GM12878 (cell line): ENCODE measurements around the gene PRDM16. TPM values are rescaled to one million over a fixed set of nuclear protein-coding genes. Genes with fewer than 3 reads are reported as not detected.

Experiments used
- ATAC-seq: fragments of 200-7000 bp; cut with Tn5 transposase; 3 replicates; pipeline ENCODE4 v1.9.1; 2020; ENCODE audit warnings: mild to moderate bottlenecking, moderate library complexity
- BruUV-seq: library from RNA; stranded (reverse); fragments of 400-500 nt; replicated peaks from 2 replicates; lab custom pipeline; 2021; lab: Mats Ljungman, UMichigan
- CTCF ChIA-PET: fragments of 300-600 bp; sonication (Branson Sonifier 250); formaldehyde crosslinking; extraction: SDS; loops from one replicate; lab custom pipeline; 2021; ENCODE audit warnings: inconsistent platforms; lab: Yijun Ruan, JAX
- POLR2A ChIA-PET: fragments of 350-600 bp; formaldehyde crosslinking; extraction: SDS; loops from one replicate; lab custom pipeline; 2021; ENCODE audit warnings: inconsistent platforms; lab: Charles Lee
- RAD21 ChIA-PET: fragments of 300-600 bp; sonication (Branson Sonifier 250); formaldehyde crosslinking; loops from one replicate; lab custom pipeline; 2023; ENCODE audit warnings: antibody characterized with exemption; ENCODE audit not compliant: unreplicated experiment; lab: Charles Lee
- SMC1A ChIA-PET: fragments of 300-600 bp; sonication (Branson Sonifier 250); formaldehyde crosslinking; loops from one replicate; lab custom pipeline; 2023; ENCODE audit not compliant: unreplicated experiment, uncharacterized antibody; lab: Charles Lee
- DNase-seq: peaks from one replicate; pipeline ENCODE4 v3.0.0-alpha.2; 2011; ENCODE audit warnings: low read depth, low spot score
- FAIRE-seq: peaks from 3 replicates; lab custom pipeline; 2011; peaks lifted over from hg19 to GRCh38; lab: Jason Lieb, UNC
- H2AFZ ChIP-seq: 2 replicates; pipeline ENCODE4 v1.6.0; 2011; ENCODE audit warnings: low read depth, low read length, control low read depth; ENCODE audit not compliant: control insufficient read depth
- H3K27ac ChIP-seq: 2 replicates; pipeline ENCODE4 v1.5.1; 2011; ENCODE audit warnings: control low read depth; ENCODE audit not compliant: control insufficient read depth, insufficient read depth
- H3K27me3 ChIP-seq, 2 experiments: replicated peaks in 1 of 2; 2 replicates each; pipeline versions ENCODE4 v1.6.0 to v1.6.1; 2011; ENCODE audit warnings: low read length in 1 of 2; ENCODE audit not compliant: control insufficient read depth in 2 of 2, insufficient read depth in 2 of 2
- H3K36me3 ChIP-seq, 2 experiments: 2 replicates each; pipeline ENCODE4 v1.5.1; 2011; ENCODE audit warnings: low read length in 1 of 2; ENCODE audit not compliant: control insufficient read depth in 2 of 2, insufficient read depth in 2 of 2
- H3K4me1 ChIP-seq: 2 replicates; pipeline ENCODE4 v1.6.1; 2011; ENCODE audit warnings: mild to moderate bottlenecking, low read length, moderate library complexity, mixed read lengths; ENCODE audit not compliant: control insufficient read depth, insufficient read depth
- H3K4me2 ChIP-seq: 2 replicates; pipeline ENCODE4 v1.6.0; 2011; ENCODE audit warnings: control low read depth; ENCODE audit not compliant: control insufficient read depth, insufficient read depth
- H3K4me3 ChIP-seq: fragments of 200-600 bp; sonication (generic); 2 replicates; pipeline ENCODE4 v1.5.1; 2016
- H3K79me2 ChIP-seq: 2 replicates; pipeline ENCODE4 v1.6.0; 2011; ENCODE audit warnings: low read length; ENCODE audit not compliant: control insufficient read depth, insufficient read depth
- H3K9ac ChIP-seq: 2 replicates; pipeline ENCODE4 v1.8.0; 2011; ENCODE audit warnings: low read length, control low read depth, mixed read lengths; ENCODE audit not compliant: control insufficient read depth, insufficient read depth
- H3K9me3 ChIP-seq: replicated peaks from 3 replicates; pipeline ENCODE4 v1.5.1; 2011; ENCODE audit warnings: mild to moderate bottlenecking, low read length; ENCODE audit not compliant: control insufficient read depth, insufficient read depth
- H4K20me1 ChIP-seq: 2 replicates; pipeline ENCODE4 v1.6.0; 2011; ENCODE audit not compliant: control insufficient read depth, insufficient read depth
- CHD1 ChIP-seq: IDR thresholded peaks from 2 replicates; pipeline ENCODE4 v1.6.1; 2012; ENCODE audit warnings: low read depth, low read length, improper control_type of control experiment
- HDGF ChIP-seq: fragments of 450-650 bp; IDR thresholded peaks from 2 replicates; pipeline ENCODE4 v1.6.1; 2016; ENCODE audit warnings: antibody characterized with exemption
- POLR2AphosphoS2 ChIP-seq: IDR thresholded peaks from 2 replicates; pipeline ENCODE4 v1.6.1; 2011; ENCODE audit warnings: low read depth, mild to moderate bottlenecking, low read length, improper control_type of control experiment, moderate library complexity
- POLR2AphosphoS5 ChIP-seq: IDR thresholded peaks from 2 replicates; pipeline ENCODE4 v1.6.1; 2011; ENCODE audit warnings: mild to moderate bottlenecking, low read length, inconsistent platforms
- TCF3 ChIP-seq: IDR thresholded peaks from 2 replicates; pipeline ENCODE4 v1.6.1; 2012; ENCODE audit warnings: low read depth, mild to moderate bottlenecking, low read length, borderline replicate concordance; ENCODE audit not compliant: insufficient read depth
- TCF7 ChIP-seq: IDR thresholded peaks from 2 replicates; pipeline ENCODE4 v1.6.1; 2014; ENCODE audit warnings: antibody characterized with exemption, borderline replicate concordance
- ZNF24 ChIP-seq: fragments of 450-650 bp; IDR thresholded peaks from 2 replicates; pipeline ENCODE4 v1.6.1; 2017; ENCODE audit warnings: antibody characterized with exemption, mild to moderate bottlenecking
- ZNF622 ChIP-seq: fragments of 450-650 bp; IDR thresholded peaks from 2 replicates; pipeline ENCODE4 v1.6.1; 2017; ENCODE audit warnings: mild to moderate bottlenecking, inconsistent platforms
- WGBS: methylation state at CpG from one replicate; pipeline ENCODE4 v1.1.6; 2016; ENCODE audit warnings: low lambda C conversion rate; ENCODE audit not compliant: insufficient replicate concordance, insufficient coverage; ENCODE audit errors: missing lambda C conversion rate; 5-methylcytosine and 5-hydroxymethylcytosine counted together
- in situ Hi-C: fragments of 300-500 bp; cut with MboI; formaldehyde crosslinking; loops from 9 replicates; pipeline ENCODE4 v1.14.3; 2018; ENCODE audit warnings: mixed read lengths
- intact Hi-C: fragments of 100-400 bp; cut with micrococcal nuclease; formaldehyde crosslinking; loops from one replicate; pipeline ENCODE4 v1.14.2; 2022; ENCODE audit not compliant: unreplicated experiment
- polyA plus RNA-seq, 11 experiments: library from polyadenylated mRNA; depleted of rRNA in 4 of 11; unstranded in 6 of 11; stranded (reverse) in 5 of 11; fragments of >200 nt; fragmentation: Nextera tagmentation in 4 of 11; fragmentation: Illumina TruSeq in 1 of 11; extraction: Ambion mirVana in 4 of 11; extraction: Trizol in 1 of 11; gene quantifications; 1 replicate in 1 of 11; 2 replicates in 10 of 11; pipeline versions ENCODE4 v1.2.1 to v1.2.3, GENCODE V29; 2011 to 2016; ENCODE audit warnings: inconsistent platforms in 2 of 11, missing spikeins in 2 of 11, low read depth in 1 of 11
- total RNA-seq, 4 experiments: library from RNA; depleted of rRNA in 3 of 4; stranded (reverse); fragments of >200 nt in 3 of 4; fragmentation: Illumina TruSeq in 1 of 4; extraction: Trizol in 1 of 4; gene quantifications; 2 replicates each; pipeline versions ENCODE4 v1.2.1 to v1.2.3, GENCODE V29; 2013 to 2021
- TF ChIP-seq, protein P1 (sequence below): fragments of 450-650 bp; IDR thresholded peaks from 2 replicates; pipeline ENCODE4 v1.6.1; 2017; ENCODE audit warnings: mild to moderate bottlenecking
- TF ChIP-seq, protein P2 (sequence below): IDR thresholded peaks from 2 replicates; pipeline ENCODE4 v1.6.1; 2011; ENCODE audit warnings: low read depth, mild to moderate bottlenecking, low read length, moderate library complexity, borderline replicate concordance; ENCODE audit errors: extremely low read depth
- TF ChIP-seq, protein P3 (sequence below): fragments of 450-650 bp; formaldehyde crosslinking; IDR thresholded peaks from 2 replicates; pipeline ENCODE4 v1.4.0; 2020; ENCODE audit warnings: mild to moderate bottlenecking, moderate library complexity
- TF ChIP-seq, protein P4 (sequence below): fragments of 450-650 bp; formaldehyde crosslinking; IDR thresholded peaks from 2 replicates; pipeline ENCODE4 v1.5.0; 2022; ENCODE audit warnings: mild to moderate bottlenecking, missing genetic modification characterization

Gene PRDM16
- total and polyA plus RNA-seq, 10 of the 15 experiments (the other 5 are each of a cell fraction or from before 2014, with no cell fraction given) = 0.03 TPM; not detected in 9

DNA sequence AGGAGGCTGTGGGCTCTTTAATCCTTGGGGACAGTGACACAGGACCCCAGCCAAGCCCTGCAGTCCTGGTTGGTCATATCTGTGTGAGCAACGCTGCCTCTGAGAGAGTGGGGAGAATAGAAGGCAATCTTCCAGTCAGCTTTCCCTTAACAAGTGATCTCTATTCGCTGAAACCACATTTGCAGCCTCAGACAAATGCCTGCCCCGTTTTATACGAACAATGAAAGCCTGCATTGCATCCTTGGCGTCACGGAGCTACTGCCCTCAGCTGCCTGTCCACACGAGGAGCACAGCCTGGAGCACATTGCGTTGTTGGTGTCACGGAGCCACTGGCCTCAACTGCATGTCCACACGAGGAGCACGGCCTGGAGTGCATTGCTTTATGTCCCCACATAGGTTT, 235.2 kb downstream of the PRDM16 start (continued):
- TF ChIP-seq, protein P1, sequence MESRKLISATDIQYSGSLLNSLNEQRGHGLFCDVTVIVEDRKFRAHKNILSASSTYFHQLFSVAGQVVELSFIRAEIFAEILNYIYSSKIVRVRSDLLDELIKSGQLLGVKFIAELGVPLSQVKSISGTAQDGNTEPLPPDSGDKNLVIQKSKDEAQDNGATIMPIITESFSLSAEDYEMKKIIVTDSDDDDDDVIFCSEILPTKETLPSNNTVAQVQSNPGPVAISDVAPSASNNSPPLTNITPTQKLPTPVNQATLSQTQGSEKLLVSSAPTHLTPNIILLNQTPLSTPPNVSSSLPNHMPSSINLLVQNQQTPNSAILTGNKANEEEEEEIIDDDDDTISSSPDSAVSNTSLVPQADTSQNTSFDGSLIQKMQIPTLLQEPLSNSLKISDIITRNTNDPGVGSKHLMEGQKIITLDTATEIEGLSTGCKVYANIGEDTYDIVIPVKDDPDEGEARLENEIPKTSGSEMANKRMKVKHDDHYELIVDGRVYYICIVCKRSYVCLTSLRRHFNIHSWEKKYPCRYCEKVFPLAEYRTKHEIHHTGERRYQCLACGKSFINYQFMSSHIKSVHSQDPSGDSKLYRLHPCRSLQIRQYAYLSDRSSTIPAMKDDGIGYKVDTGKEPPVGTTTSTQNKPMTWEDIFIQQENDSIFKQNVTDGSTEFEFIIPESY = no peak
- TF ChIP-seq, all 136 proteins: peak for 0

DNA sequence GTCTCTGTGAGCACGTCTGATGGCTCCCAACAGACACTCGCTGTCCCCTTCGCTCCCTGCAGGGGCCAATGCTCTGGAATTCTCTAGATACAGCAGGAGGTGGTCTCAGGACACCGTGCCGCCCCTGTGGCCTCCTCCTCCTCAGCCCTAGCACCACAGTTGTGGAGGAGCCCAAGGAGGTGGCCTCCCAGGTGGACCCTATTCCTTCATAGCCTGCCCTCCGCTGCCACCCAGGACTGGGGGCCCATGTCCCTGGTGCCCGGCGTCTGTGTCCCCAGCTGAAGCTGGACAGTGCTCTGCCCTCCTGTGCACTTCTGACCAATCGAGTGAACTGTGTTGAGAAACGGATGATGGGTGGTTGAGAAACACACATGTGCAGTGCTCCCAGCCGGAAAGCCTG, 235.7 kb downstream of the PRDM16 start:
- intact Hi-C loops (no loop called here), in situ Hi-C loops (no loop called here)
- RAD21 ChIA-PET = no interaction called here
- no peaks in the 10 kb centered on the region for H3K36me3 ChIP-seq
- SMC1A ChIA-PET = no interaction called here
- ATAC-seq (no peak), DNase-seq (no peak), FAIRE-seq (no peak)
- POLR2A ChIA-PET = no interaction called here
- H2AFZ ChIP-seq = no peak overlapping the region
- H3K4me3 ChIP-seq = no peak overlapping the region
- no TSS peak for BruUV-seq
- no peak overlapping the region for H3K27ac ChIP-seq
- H3K4me1 ChIP-seq = peaks cover 8% of the 10 kb centered on the region
- H4K20me1 ChIP-seq = no peaks in the 10 kb centered on the region
- no peaks in the 10 kb centered on the region for H3K27me3 ChIP-seq
- no peak overlapping the region for H3K9ac ChIP-seq
- H3K79me2 ChIP-seq = no peaks in the 10 kb centered on the region
- H3K9me3 ChIP-seq = no peaks in the 10 kb centered on the region
- H3K4me2 ChIP-seq = no peak overlapping the region
- CTCF ChIA-PET = no interaction called here
- WGBS = 51% methylated on average over 11 of the region's 11 CpGs
- no peak for TF ChIP-seq ZNF24
- no peak for TF ChIP-seq POLR2AphosphoS2
- TF ChIP-seq HDGF = no peak
- TF ChIP-seq TCF3 = no peak
- TF ChIP-seq POLR2AphosphoS5 = no peak
- no peak for TF ChIP-seq ZNF622
- TF ChIP-seq CHD1 = no peak
- no peak for TF ChIP-seq TCF7
- TF ChIP-seq, protein P2, sequence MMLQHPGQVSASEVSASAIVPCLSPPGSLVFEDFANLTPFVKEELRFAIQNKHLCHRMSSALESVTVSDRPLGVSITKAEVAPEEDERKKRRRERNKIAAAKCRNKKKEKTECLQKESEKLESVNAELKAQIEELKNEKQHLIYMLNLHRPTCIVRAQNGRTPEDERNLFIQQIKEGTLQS = no peak
- TF ChIP-seq, protein P3, sequence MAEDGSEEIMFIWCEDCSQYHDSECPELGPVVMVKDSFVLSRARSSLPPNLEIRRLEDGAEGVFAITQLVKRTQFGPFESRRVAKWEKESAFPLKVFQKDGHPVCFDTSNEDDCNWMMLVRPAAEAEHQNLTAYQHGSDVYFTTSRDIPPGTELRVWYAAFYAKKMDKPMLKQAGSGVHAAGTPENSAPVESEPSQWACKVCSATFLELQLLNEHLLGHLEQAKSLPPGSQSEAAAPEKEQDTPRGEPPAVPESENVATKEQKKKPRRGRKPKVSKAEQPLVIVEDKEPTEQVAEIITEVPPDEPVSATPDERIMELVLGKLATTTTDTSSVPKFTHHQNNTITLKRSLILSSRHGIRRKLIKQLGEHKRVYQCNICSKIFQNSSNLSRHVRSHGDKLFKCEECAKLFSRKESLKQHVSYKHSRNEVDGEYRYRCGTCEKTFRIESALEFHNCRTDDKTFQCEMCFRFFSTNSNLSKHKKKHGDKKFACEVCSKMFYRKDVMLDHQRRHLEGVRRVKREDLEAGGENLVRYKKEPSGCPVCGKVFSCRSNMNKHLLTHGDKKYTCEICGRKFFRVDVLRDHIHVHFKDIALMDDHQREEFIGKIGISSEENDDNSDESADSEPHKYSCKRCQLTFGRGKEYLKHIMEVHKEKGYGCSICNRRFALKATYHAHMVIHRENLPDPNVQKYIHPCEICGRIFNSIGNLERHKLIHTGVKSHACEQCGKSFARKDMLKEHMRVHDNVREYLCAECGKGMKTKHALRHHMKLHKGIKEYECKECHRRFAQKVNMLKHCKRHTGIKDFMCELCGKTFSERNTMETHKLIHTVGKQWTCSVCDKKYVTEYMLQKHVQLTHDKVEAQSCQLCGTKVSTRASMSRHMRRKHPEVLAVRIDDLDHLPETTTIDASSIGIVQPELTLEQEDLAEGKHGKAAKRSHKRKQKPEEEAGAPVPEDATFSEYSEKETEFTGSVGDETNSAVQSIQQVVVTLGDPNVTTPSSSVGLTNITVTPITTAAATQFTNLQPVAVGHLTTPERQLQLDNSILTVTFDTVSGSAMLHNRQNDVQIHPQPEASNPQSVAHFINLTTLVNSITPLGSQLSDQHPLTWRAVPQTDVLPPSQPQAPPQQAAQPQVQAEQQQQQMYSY (CRISPR knock-in tag) = no peak
- TF ChIP-seq, protein P4, sequence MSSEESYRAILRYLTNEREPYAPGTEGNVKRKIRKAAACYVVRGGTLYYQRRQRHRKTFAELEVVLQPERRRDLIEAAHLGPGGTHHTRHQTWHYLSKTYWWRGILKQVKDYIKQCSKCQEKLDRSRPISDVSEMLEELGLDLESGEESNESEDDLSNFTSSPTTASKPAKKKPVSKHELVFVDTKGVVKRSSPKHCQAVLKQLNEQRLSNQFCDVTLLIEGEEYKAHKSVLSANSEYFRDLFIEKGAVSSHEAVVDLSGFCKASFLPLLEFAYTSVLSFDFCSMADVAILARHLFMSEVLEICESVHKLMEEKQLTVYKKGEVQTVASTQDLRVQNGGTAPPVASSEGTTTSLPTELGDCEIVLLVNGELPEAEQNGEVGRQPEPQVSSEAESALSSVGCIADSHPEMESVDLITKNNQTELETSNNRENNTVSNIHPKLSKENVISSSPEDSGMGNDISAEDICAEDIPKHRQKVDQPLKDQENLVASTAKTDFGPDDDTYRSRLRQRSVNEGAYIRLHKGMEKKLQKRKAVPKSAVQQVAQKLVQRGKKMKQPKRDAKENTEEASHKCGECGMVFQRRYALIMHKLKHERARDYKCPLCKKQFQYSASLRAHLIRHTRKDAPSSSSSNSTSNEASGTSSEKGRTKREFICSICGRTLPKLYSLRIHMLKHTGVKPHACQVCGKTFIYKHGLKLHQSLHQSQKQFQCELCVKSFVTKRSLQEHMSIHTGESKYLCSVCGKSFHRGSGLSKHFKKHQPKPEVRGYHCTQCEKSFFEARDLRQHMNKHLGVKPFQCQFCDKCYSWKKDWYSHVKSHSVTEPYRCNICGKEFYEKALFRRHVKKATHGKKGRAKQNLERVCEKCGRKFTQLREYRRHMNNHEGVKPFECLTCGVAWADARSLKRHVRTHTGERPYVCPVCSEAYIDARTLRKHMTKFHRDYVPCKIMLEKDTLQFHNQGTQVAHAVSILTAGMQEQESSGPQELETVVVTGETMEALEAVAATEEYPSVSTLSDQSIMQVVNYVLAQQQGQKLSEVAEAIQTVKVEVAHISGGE (CRISPR knock-in tag) = no peak
